ENCODE data around the gene SDF4.

GRCh38 chr1:1229770-1230169 is 2.0 kb downstream of the SDF4 start:
- TF ChIP-seq RFX3 (CRISPR knock-in tag; IDR thresholded peaks at IDR 0.05) (no peak), ZNF281 (CRISPR knock-in tag; IDR thresholded peaks at IDR 0.05; ENCODE audit: borderline replicate concordance) (no peak), ZBTB33 (CRISPR knock-in tag; IDR thresholded peaks at IDR 0.05) (0 out of 2 replicates have a peak, but pooled peaks have one; percentile 30), ZFX (CRISPR knock-in tag; IDR thresholded peaks at IDR 0.05; ENCODE audit: low read depth) (no peak), DNMT1 (CRISPR knock-in tag; IDR thresholded peaks at IDR 0.05) (no peak), TARDBP (CRISPR knock-in tag; IDR thresholded peaks at IDR 0.05) (no peak), NFIC (IDR thresholded peaks at IDR 0.05; ENCODE audit: low read length) (no peak), NR3C1 (CRISPR knock-in tag; IDR thresholded peaks at IDR 0.05) (no peak), CTCF (CRISPR knock-in tag; IDR thresholded peaks at IDR 0.05) (no peak)
